NB4 (cell line): ENCODE data around the gene PDILT.
"Not testable (repeated sequence)": the region's sequence is repeated elsewhere in the genome, so short reads cannot be mapped to it uniquely, and the experiment has no call there.

Experiments used
- POLR2A ChIP-seq: IDR thresholded peaks from 2 replicates; pipeline ENCODE4 v1.6.1; 2011; ENCODE audit warnings: mild to moderate bottlenecking; ENCODE audit not compliant: insufficient read length; ENCODE audit errors: extremely low read depth
- TF ChIP-seq, protein P1 (sequence below): IDR thresholded peaks from one replicate; pipeline ENCODE4 v1.5.1; 2012; ENCODE audit warnings: low read depth, low read length
- TF ChIP-seq, protein P2 (sequence below): IDR thresholded peaks from 2 replicates; pipeline ENCODE4 v1.6.1; 2011; ENCODE audit warnings: low read depth, low read length

DNA sequence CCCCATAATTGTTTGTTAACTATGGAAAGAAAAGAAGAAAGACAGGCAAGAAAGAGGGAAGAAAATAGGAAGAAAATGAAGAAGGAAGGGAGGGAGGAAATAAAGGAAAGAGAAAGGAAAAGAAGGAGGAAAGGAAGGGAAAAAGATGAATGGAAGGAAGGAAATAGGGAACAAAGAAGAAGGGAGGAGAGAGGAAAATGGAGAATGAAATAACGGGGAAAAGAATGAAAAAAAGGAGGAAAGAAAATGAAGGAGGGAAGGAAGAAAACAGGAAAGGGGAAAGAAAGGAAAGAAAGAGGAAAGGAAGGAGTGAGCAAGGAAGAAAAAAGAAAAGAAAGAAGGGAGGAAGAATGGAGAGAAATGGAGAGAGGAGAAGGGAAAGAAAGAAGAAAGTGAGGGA is 25.9 kb upstream of the PDILT start:
- TF ChIP-seq POLR2A, result not testable (repeated sequence)
- TF ChIP-seq, protein P1, sequence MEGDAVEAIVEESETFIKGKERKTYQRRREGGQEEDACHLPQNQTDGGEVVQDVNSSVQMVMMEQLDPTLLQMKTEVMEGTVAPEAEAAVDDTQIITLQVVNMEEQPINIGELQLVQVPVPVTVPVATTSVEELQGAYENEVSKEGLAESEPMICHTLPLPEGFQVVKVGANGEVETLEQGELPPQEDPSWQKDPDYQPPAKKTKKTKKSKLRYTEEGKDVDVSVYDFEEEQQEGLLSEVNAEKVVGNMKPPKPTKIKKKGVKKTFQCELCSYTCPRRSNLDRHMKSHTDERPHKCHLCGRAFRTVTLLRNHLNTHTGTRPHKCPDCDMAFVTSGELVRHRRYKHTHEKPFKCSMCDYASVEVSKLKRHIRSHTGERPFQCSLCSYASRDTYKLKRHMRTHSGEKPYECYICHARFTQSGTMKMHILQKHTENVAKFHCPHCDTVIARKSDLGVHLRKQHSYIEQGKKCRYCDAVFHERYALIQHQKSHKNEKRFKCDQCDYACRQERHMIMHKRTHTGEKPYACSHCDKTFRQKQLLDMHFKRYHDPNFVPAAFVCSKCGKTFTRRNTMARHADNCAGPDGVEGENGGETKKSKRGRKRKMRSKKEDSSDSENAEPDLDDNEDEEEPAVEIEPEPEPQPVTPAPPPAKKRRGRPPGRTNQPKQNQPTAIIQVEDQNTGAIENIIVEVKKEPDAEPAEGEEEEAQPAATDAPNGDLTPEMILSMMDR, result not testable (repeated sequence)
- TF ChIP-seq, protein P2, sequence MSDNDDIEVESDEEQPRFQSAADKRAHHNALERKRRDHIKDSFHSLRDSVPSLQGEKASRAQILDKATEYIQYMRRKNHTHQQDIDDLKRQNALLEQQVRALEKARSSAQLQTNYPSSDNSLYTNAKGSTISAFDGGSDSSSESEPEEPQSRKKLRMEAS, result not testable (repeated sequence)
